Activated T-cell treated with anti-CD3 and anti-CD28 coated beads for 24 hours (primary cell): ENCODE data around the gene FNDC8.
"Not testable (repeated sequence)": the region's sequence is repeated elsewhere in the genome, so short reads cannot be mapped to it uniquely, and the experiment has no call there.

Experiments used
- DNase-seq: peaks from one replicate; pipeline ENCODE4 v3.0.0-alpha.2; 2020; ENCODE audit warnings: low read depth

The FNDC8 gene

GRCh38 chr17:35095741-35096140 is 25.7 kb upstream of the FNDC8 start:
- DNase-seq: no peak

GRCh38 chr17:35097776-35098175 is 23.6 kb upstream of the FNDC8 start:
- DNase-seq: no peak

- no peak for DNase-seq
Measured at GRCh38 chr17:35099908-35100307, 21.5 kb upstream of the FNDC8 start.

- DNase-seq: no peak
Measured at GRCh38 chr17:35101036-35101435, 20.4 kb upstream of the FNDC8 start.

GRCh38 chr17:35101725-35102124 is 19.7 kb upstream of the FNDC8 start:
- no peak for DNase-seq

- no peak for DNase-seq
Measured at GRCh38 chr17:35103271-35103670, 18.1 kb upstream of the FNDC8 start.

GRCh38 chr17:35104844-35105450 is 16.5 kb upstream of the FNDC8 start:
- no peak for DNase-seq

- DNase-seq: not testable (repeated sequence)
Measured at GRCh38 chr17:35110791-35111190, 10.6 kb upstream of the FNDC8 start.

GRCh38 chr17:35116845-35117244 is 4.6 kb upstream of the FNDC8 start:
- DNase-seq: no peak

- DNase-seq: no peak
Measured at GRCh38 chr17:35117984-35118383, 3.4 kb upstream of the FNDC8 start.

GRCh38 chr17:35119370-35120165 is 1.8 kb upstream of the FNDC8 start, which contains the start of gene RAD51D:
Gene RAD51D, minus strand, starts transcription at chr17:35119860. Its CDS starts 247 bp downstream, at chr17:35119613.
- DNase-seq: peak; percentile 73

GRCh38 chr17:35127751-35128514 is 6.5 kb downstream of the FNDC8 start:
- no peak for DNase-seq

GRCh38 chr17:35129154-35129972 is 7.9 kb downstream of the FNDC8 start:
- no peak for DNase-seq

- no peak for DNase-seq
Measured at GRCh38 chr17:35129973-35130351, 8.5 kb downstream of the FNDC8 start.

- DNase-seq: no peak
Measured at GRCh38 chr17:35130392-35130791, 9.0 kb downstream of the FNDC8 start.

GRCh38 chr17:35132099-35132498 is 10.7 kb downstream of the FNDC8 start:
- no peak for DNase-seq

GRCh38 chr17:35132816-35133550 is 11.6 kb downstream of the FNDC8 start:
- no peak for DNase-seq

GRCh38 chr17:35135322-35135721 is 13.9 kb downstream of the FNDC8 start:
- DNase-seq: no peak

- no peak for DNase-seq
Measured at GRCh38 chr17:35138218-35138617, 16.8 kb downstream of the FNDC8 start.

- DNase-seq: peak; percentile 88
Measured at GRCh38 chr17:35141681-35142466, 20.5 kb downstream of the FNDC8 start, which contains the start of gene NLE1. Gene NLE1, minus strand, starts transcription at chr17:35142303. Its CDS starts 28 bp downstream, at chr17:35142275.
